HepG2 (cell line): Measurements from ENCODE around the gene NUDT13. TPM values are rescaled to one million over a fixed set of nuclear protein-coding genes. Genes with fewer than 3 reads are reported as not detected.
A peak's percentile ranks its signal among the peaks of the same experiment; 100 is the strongest.

Source experiments
- AGO2 ChIP-seq: fragments of 200-400 bp; formaldehyde crosslinking; optimal IDR thresholded peaks from 2 replicates; pipeline ENCODE3; 2017; ENCODE audit warnings: mild to moderate bottlenecking, low read depth, low read length, moderate library complexity
- CEBPG ChIP-seq: IDR thresholded peaks from 2 replicates; pipeline ENCODE4 v1.6.1; 2016
- ELF3 ChIP-seq: IDR thresholded peaks from 2 replicates; pipeline ENCODE4 v1.6.1; 2016; ENCODE audit warnings: missing genetic modification reagents, missing compliant biosample characterization
- MED13 ChIP-seq: sonication (generic); formaldehyde crosslinking; IDR thresholded peaks from 2 replicates; pipeline ENCODE4 v1.5.0; 2020; ENCODE audit warnings: missing genetic modification reagents
- NCOA5 ChIP-seq: sonication (generic); formaldehyde crosslinking; IDR thresholded peaks from 2 replicates; pipeline ENCODE4 v1.4.0; 2020; ENCODE audit warnings: missing genetic modification reagents
- PAXIP1 ChIP-seq: sonication (generic); formaldehyde crosslinking; conservative IDR thresholded peaks from 2 replicates; pipeline ENCODE4 v1.4.0; 2020; ENCODE audit warnings: mild to moderate bottlenecking, missing genetic modification reagents, moderate library complexity
- PTBP1 ChIP-seq: fragments of 200-400 bp; formaldehyde crosslinking; IDR thresholded peaks from 2 replicates; pipeline ENCODE4 v1.6.1; 2018; ENCODE audit warnings: low read length, low read depth; ENCODE audit not compliant: poor library complexity, severe bottlenecking
- RBAK ChIP-seq: sonication (generic); formaldehyde crosslinking; IDR thresholded peaks from 2 replicates; pipeline ENCODE4 v1.5.1; 2020; ENCODE audit warnings: mild to moderate bottlenecking, missing genetic modification reagents
- TGIF2 ChIP-seq: IDR thresholded peaks from 2 replicates; pipeline ENCODE4 v1.6.1; 2016; ENCODE audit warnings: control low read depth, missing compliant biosample characterization
- ZNF136 ChIP-seq: sonication (generic); formaldehyde crosslinking; IDR thresholded peaks from 2 replicates; pipeline ENCODE4 v1.8.1; 2022; ENCODE audit warnings: low read depth, mild to moderate bottlenecking, moderate library complexity, missing genetic modification reagents
- ZNF207 ChIP-seq: fragments of 450-650 bp; IDR thresholded peaks from 2 replicates; pipeline ENCODE4 v1.6.1; 2016; ENCODE audit warnings: antibody characterized with exemption, borderline replicate concordance
- ZNF577 ChIP-seq: sonication (generic); formaldehyde crosslinking; IDR thresholded peaks from 2 replicates; pipeline ENCODE4 v1.4.0; 2020; ENCODE audit warnings: mild to moderate bottlenecking, low read depth, missing genetic modification reagents, borderline replicate concordance
- ZNF639 ChIP-seq: conservative IDR thresholded peaks from 2 replicates; pipeline ENCODE4 v1.6.1; 2018; ENCODE audit warnings: missing genetic modification reagents
- ZNF687 ChIP-seq: sonication (generic); formaldehyde crosslinking; IDR thresholded peaks from 2 replicates; pipeline ENCODE4 v1.5.1; 2020; ENCODE audit warnings: mild to moderate bottlenecking, missing genetic modification reagents, moderate library complexity
- ZNF691 ChIP-seq: sonication (generic); formaldehyde crosslinking; IDR thresholded peaks from 2 replicates; pipeline ENCODE4 v1.4.0; 2020; ENCODE audit warnings: missing genetic modification reagents, low read depth, mild to moderate bottlenecking, borderline replicate concordance
- polyA plus RNA-seq, 8 experiments: library from polyadenylated mRNA; depleted of rRNA in 3 of 8; stranded (reverse) in 7 of 8; unstranded in 1 of 8; fragments of >200 nt; fragmentation: Illumina TruSeq in 4 of 8; extraction: Trizol in 4 of 8; gene quantifications; 2 replicates each; pipeline versions ENCODE4 v1.2.1 to v1.2.3, GENCODE V29; 2011 to 2016; ENCODE audit warnings: low read depth in 4 of 8, missing spikeins in 1 of 8, mixed read lengths in 1 of 8; ENCODE audit not compliant: insufficient read depth in 1 of 8
- total RNA-seq, 5 experiments: library from RNA; depleted of rRNA; stranded (reverse); fragments of >200 nt; fragmentation: Illumina TruSeq; extraction: Trizol; gene quantifications; 2 replicates each; pipeline ENCODE4 v1.2.3, GENCODE V29; 2016; ENCODE audit warnings: low read depth in 1 of 5

The NUDT13 gene
- total and polyA plus RNA-seq, 2 of the 13 experiments (the other 11 are each of a cell fraction or from before 2014, with no cell fraction given): 4.2 to 6.5 TPM

- no peak for TF ChIP-seq ZNF687 (CRISPR knock-in tag)
- TF ChIP-seq MED13 (CRISPR knock-in tag): no peak
- peak; percentile 49; the same call in 1 of the 2 replicates for TF ChIP-seq ELF3 (CRISPR knock-in tag)
- peak; percentile 98 for TF ChIP-seq PAXIP1 (CRISPR knock-in tag)
- TF ChIP-seq ZNF207: no peak
- no peak for TF ChIP-seq TGIF2
- TF ChIP-seq PTBP1: no peak
- TF ChIP-seq ZNF639 (CRISPR knock-in tag): peak; percentile 81; the same call in 1 of the 2 replicates
- peak; percentile 86 for TF ChIP-seq CEBPG (CRISPR knock-in tag)
- TF ChIP-seq ZNF577 (CRISPR knock-in tag): no peak
- no peak for TF ChIP-seq RBAK (CRISPR knock-in tag)
- TF ChIP-seq NCOA5 (CRISPR knock-in tag): no peak
- no peak for TF ChIP-seq AGO2
- no peak for TF ChIP-seq ZNF691 (CRISPR knock-in tag)
- no peak for TF ChIP-seq ZNF136 (CRISPR knock-in tag)
Measured at GRCh38 chr10:73131913-73132686, 21.8 kb downstream of the NUDT13 start (continued).
